PFSK-1 (cell line): ENCODE data around the gene TMEM17.

Source experiments
- FOXP2 ChIP-seq: optimal IDR thresholded peaks from 2 replicates; pipeline ENCODE3; 2011; ENCODE audit warnings: borderline replicate concordance, control low read depth, inconsistent platforms; ENCODE audit not compliant: insufficient read depth; ENCODE audit errors: extremely low read length, extremely low read depth
- POLR2AphosphoS5 ChIP-seq: IDR thresholded peaks from 2 replicates; pipeline ENCODE4 v1.6.1; 2012; ENCODE audit warnings: low read depth, mild to moderate bottlenecking, control low read depth, low read length, moderate library complexity
- SIN3A ChIP-seq: IDR thresholded peaks from 2 replicates; pipeline ENCODE4 v1.6.1; 2012; ENCODE audit warnings: mild to moderate bottlenecking, low read length, moderate library complexity, borderline replicate concordance; ENCODE audit not compliant: insufficient read depth
- TAF1 ChIP-seq: IDR thresholded peaks from 2 replicates; pipeline ENCODE4 v1.6.1; 2012; ENCODE audit warnings: low read length, control low read depth, borderline replicate concordance; ENCODE audit not compliant: insufficient read depth
- TF ChIP-seq, protein P1 (sequence below), 2 experiments: IDR thresholded peaks; 2 replicates each; pipeline versions ENCODE4 v1.6.1 to v1.8.0; 2011 to 2012; ENCODE audit warnings: low read depth in 2 of 2, low read length in 2 of 2, control low read depth in 1 of 2, inconsistent platforms in 1 of 2, mild to moderate bottlenecking in 1 of 2, moderate library complexity in 1 of 2; ENCODE audit not compliant: insufficient read depth in 1 of 2

- no peak for TF ChIP-seq TAF1
- TF ChIP-seq POLR2AphosphoS5 = no peak
- no peak for TF ChIP-seq SIN3A
- TF ChIP-seq, protein P1, sequence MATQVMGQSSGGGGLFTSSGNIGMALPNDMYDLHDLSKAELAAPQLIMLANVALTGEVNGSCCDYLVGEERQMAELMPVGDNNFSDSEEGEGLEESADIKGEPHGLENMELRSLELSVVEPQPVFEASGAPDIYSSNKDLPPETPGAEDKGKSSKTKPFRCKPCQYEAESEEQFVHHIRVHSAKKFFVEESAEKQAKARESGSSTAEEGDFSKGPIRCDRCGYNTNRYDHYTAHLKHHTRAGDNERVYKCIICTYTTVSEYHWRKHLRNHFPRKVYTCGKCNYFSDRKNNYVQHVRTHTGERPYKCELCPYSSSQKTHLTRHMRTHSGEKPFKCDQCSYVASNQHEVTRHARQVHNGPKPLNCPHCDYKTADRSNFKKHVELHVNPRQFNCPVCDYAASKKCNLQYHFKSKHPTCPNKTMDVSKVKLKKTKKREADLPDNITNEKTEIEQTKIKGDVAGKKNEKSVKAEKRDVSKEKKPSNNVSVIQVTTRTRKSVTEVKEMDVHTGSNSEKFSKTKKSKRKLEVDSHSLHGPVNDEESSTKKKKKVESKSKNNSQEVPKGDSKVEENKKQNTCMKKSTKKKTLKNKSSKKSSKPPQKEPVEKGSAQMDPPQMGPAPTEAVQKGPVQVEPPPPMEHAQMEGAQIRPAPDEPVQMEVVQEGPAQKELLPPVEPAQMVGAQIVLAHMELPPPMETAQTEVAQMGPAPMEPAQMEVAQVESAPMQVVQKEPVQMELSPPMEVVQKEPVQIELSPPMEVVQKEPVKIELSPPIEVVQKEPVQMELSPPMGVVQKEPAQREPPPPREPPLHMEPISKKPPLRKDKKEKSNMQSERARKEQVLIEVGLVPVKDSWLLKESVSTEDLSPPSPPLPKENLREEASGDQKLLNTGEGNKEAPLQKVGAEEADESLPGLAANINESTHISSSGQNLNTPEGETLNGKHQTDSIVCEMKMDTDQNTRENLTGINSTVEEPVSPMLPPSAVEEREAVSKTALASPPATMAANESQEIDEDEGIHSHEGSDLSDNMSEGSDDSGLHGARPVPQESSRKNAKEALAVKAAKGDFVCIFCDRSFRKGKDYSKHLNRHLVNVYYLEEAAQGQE (IDR thresholded peaks at IDR 0.05; ENCODE audit: insufficient read depth in 1 of 2, low read depth in 2 of 2, low read length in 2 of 2) = no peak
- TF ChIP-seq FOXP2 = no peak
These were observed 7.3 kb downstream of the TMEM17 start for GRCh38 chr2:62498739-62499138.
